ENCODE results near the gene RAE1. TPM values are rescaled to one million over a fixed set of nuclear protein-coding genes. Genes with fewer than 3 reads are reported as not detected.

RAE1 gene
- total RNA-seq, 1 donor from 2014 or later: 21.1 TPM

DNA sequence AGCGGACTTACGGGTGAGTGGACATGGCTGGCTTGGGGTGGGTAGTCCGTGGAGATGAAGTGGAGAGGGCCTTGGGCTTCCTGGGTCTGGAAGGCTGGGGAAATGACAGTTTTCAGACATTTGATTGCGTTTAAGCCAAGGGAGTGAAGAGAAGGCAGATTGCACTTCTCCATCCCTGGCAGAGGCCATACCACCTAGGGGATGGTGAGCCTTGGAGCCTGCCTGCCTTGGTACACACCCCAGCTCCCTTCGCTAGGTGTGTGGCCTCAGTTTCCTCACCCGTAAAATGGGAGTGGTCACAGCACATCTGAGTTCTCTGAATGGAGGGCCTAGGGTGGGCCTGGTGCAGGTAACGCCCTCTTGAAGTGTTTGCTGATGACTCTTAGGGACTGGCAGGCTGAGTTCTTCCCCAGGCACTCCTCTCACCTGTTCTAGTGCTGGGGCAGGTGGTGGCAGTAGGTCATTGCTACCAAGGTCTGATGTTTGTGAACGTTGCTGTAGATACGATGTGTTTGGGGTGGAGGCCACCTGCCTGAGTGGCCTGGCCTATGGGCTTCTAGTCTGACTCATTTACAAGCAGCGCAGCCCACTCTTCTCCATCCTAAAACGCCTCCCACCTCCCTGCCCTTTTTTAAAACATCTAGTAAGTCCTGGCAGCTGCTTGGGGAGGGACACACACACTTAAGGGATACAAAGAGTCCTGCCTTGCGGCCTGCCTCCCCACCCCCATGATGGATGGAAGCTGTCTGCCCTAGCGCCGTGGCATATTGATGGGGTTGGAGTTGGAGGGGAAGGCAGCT lies 42.5 kb downstream of the RAE1 start:
- peak overlapping the region in 1 of 2 donors; percentile 92 for H3K4me3 ChIP-seq
- H3K9me3 ChIP-seq: no peaks in the 10 kb centered on the region
- intact Hi-C loops (cut with DNase I): loop anchor here (10.0 kb wide), 1 partner anchor 201 kb away; no protein-coding TSS in a partner anchor
- no peaks in the 10 kb centered on the region for H3K36me3 ChIP-seq
- peak overlapping the region; percentile 68 for H3K27ac ChIP-seq
- peaks cover 71% of the 10 kb centered on the region for H3K4me1 ChIP-seq
- no peak for DNase-seq (ENCODE audit: extremely low spot score in 2 of 2)
- H3K27me3 ChIP-seq: no peaks in the 10 kb centered on the region
- TF ChIP-seq POLR2AphosphoS5 (IDR thresholded peaks at IDR 0.05; ENCODE audit: insufficient read depth in 1 of 2, low read depth in 1 of 2): no peak
- TF ChIP-seq, protein P1, sequence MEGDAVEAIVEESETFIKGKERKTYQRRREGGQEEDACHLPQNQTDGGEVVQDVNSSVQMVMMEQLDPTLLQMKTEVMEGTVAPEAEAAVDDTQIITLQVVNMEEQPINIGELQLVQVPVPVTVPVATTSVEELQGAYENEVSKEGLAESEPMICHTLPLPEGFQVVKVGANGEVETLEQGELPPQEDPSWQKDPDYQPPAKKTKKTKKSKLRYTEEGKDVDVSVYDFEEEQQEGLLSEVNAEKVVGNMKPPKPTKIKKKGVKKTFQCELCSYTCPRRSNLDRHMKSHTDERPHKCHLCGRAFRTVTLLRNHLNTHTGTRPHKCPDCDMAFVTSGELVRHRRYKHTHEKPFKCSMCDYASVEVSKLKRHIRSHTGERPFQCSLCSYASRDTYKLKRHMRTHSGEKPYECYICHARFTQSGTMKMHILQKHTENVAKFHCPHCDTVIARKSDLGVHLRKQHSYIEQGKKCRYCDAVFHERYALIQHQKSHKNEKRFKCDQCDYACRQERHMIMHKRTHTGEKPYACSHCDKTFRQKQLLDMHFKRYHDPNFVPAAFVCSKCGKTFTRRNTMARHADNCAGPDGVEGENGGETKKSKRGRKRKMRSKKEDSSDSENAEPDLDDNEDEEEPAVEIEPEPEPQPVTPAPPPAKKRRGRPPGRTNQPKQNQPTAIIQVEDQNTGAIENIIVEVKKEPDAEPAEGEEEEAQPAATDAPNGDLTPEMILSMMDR (IDR thresholded peaks at IDR 0.05): no peak
- TF ChIP-seq POLR2A (IDR thresholded peaks at IDR 0.05): no peak

- Histone ChIP-seq H3K4me1 (peaks cover 78% of the 10 kb centered on the region), H3K27me3 (no peaks in the 10 kb centered on the region), H3K27ac (peak overlapping the region; percentile 68), H3K36me3 (no peaks in the 10 kb centered on the region), H3K9me3 (no peaks in the 10 kb centered on the region), H3K4me3 (peak overlapping the region in 1 of 2 donors; percentile 6)
- TF ChIP-seq POLR2AphosphoS5 (IDR thresholded peaks at IDR 0.05; ENCODE audit: insufficient read depth in 1 of 2, low read depth in 1 of 2): no peak
- TF ChIP-seq POLR2A (IDR thresholded peaks at IDR 0.05): no peak
- TF ChIP-seq, protein P1 (IDR thresholded peaks at IDR 0.05): no peak
- intact Hi-C loops (cut with DNase I): loop anchor here (10.0 kb wide), 1 partner anchor 200 kb away; no protein-coding TSS in a partner anchor
- no peak for DNase-seq (ENCODE audit: extremely low spot score in 2 of 2)
Observed at GRCh38 chr20:57394121-57395082, 43.3 kb downstream of the RAE1 start.

GRCh38 chr20:57395111-57395966 lies 44.3 kb downstream of the RAE1 start:
- intact Hi-C loops (cut with DNase I): loop anchor here (10.0 kb wide), 1 partner anchor 199 kb away; no protein-coding TSS in a partner anchor
- H3K4me1 ChIP-seq: peaks cover 78% of the 10 kb centered on the region
- DNase-seq (ENCODE audit: extremely low spot score in 2 of 2): no peak

GRCh38 chr20:57396212-57396983 lies 45.3 kb downstream of the RAE1 start:
- peaks cover 76% of the 10 kb centered on the region for H3K4me1 ChIP-seq
- no peak for TF ChIP-seq POLR2AphosphoS5 (IDR thresholded peaks at IDR 0.05; ENCODE audit: insufficient read depth in 1 of 2, low read depth in 1 of 2)
- TF ChIP-seq, protein P1 (IDR thresholded peaks at IDR 0.05): no peak
- TF ChIP-seq POLR2A (IDR thresholded peaks at IDR 0.05): no peak
- no peak overlapping the region for H3K4me3 ChIP-seq
- no peaks in the 10 kb centered on the region for H3K27me3 ChIP-seq
- no peaks in the 10 kb centered on the region for H3K36me3 ChIP-seq
- DNase-seq (ENCODE audit: extremely low spot score in 2 of 2): no peak
- intact Hi-C loops (cut with DNase I): loop anchor here (2.0 to 10.0 kb wide), 2 partner anchors 40 to 198 kb away; no protein-coding TSS in a partner anchor
- no peaks in the 10 kb centered on the region for H3K9me3 ChIP-seq
- peak overlapping the region; percentile 68 for H3K27ac ChIP-seq

More at GRCh38 chr20:57395111-57395966, 44.3 kb downstream of the RAE1 start:
- Histone ChIP-seq H3K27ac (peak overlapping the region; percentile 68), H3K9me3 (no peaks in the 10 kb centered on the region), H3K27me3 (no peaks in the 10 kb centered on the region), H3K4me3 (peak overlapping the region in 1 of 2 donors; percentile 6), H3K36me3 (no peaks in the 10 kb centered on the region)
- TF ChIP-seq POLR2A (IDR thresholded peaks at IDR 0.05): no peak
- peak in 1 of 2 donors; percentile 54 for TF ChIP-seq POLR2AphosphoS5 (IDR thresholded peaks at IDR 0.05; ENCODE audit: insufficient read depth in 1 of 2, low read depth in 1 of 2)

Measured in vagina (tissue), 2 donors.